Inferior parietal cortex (tissue), 1 donor: Measurements from ENCODE around the gene SLC43A1.

Source experiments
- DNase-seq: peaks from one replicate; pipeline ENCODE4 v3.0.0-alpha.2; 2016; ENCODE audit errors: extremely low spot score

The SLC43A1 gene

GRCh38 chr11:57479911-57480310 is 35.6 kb downstream of the SLC43A1 start:
- DNase-seq = no peak

- DNase-seq = no peak
Observed at GRCh38 chr11:57479021-57479663, 36.4 kb downstream of the SLC43A1 start.

- DNase-seq = no peak
Observed at GRCh38 chr11:57477507-57478189, 37.9 kb downstream of the SLC43A1 start.

GRCh38 chr11:57476757-57477506 is 38.6 kb downstream of the SLC43A1 start:
- DNase-seq = no peak

GRCh38 chr11:57476047-57476756 is 39.3 kb downstream of the SLC43A1 start:
- no peak for DNase-seq

GRCh38 chr11:57475671-57476046 is 39.8 kb downstream of the SLC43A1 start:
- no peak for DNase-seq

- no peak for DNase-seq
Observed at GRCh38 chr11:57475191-57475590, 40.3 kb downstream of the SLC43A1 start.

- no peak for DNase-seq
Observed at GRCh38 chr11:57474803-57475115, 40.7 kb downstream of the SLC43A1 start.

- DNase-seq = no peak
Observed at GRCh38 chr11:57474017-57474802, 41.3 kb downstream of the SLC43A1 start.

GRCh38 chr11:57473285-57473841 is 42.1 kb downstream of the SLC43A1 start:
- no peak for DNase-seq

GRCh38 chr11:57471496-57471895 is 44.0 kb downstream of the SLC43A1 start:
- no peak for DNase-seq

GRCh38 chr11:57469268-57469667 is 46.2 kb downstream of the SLC43A1 start:
- no peak for DNase-seq

GRCh38 chr11:57468276-57468675 is 47.2 kb downstream of the SLC43A1 start:
- DNase-seq = no peak

GRCh38 chr11:57467508-57468157 is 47.9 kb downstream of the SLC43A1 start:
- no peak for DNase-seq

GRCh38 chr11:57466680-57467079 is 48.8 kb downstream of the SLC43A1 start:
- DNase-seq = no peak

GRCh38 chr11:57464539-57465181 is 50.8 kb downstream of the SLC43A1 start:
- DNase-seq = peak; percentile 44

- DNase-seq = no peak
Observed at GRCh38 chr11:57463671-57464538, 51.6 kb downstream of the SLC43A1 start.

- no peak for DNase-seq
Observed at GRCh38 chr11:57462597-57462996, 52.9 kb downstream of the SLC43A1 start.

GRCh38 chr11:57461841-57462489 is 53.5 kb downstream of the SLC43A1 start:
- no peak for DNase-seq
